Stimulated activated CD8-positive, alpha-beta memory T cell treated with anti-CD3 and anti-CD28 coated beads, Interleukin-7, amount 100 ng/mL, for 1 hour (primary cell): ENCODE results near the gene MBOAT1.

Source experiments
- DNase-seq, 2 donors: peaks; one replicate each; pipeline ENCODE4 v3.0.0-alpha.2; 2020; ENCODE audit warnings: low read depth in 2 of 2

MBOAT1 gene

DNA sequence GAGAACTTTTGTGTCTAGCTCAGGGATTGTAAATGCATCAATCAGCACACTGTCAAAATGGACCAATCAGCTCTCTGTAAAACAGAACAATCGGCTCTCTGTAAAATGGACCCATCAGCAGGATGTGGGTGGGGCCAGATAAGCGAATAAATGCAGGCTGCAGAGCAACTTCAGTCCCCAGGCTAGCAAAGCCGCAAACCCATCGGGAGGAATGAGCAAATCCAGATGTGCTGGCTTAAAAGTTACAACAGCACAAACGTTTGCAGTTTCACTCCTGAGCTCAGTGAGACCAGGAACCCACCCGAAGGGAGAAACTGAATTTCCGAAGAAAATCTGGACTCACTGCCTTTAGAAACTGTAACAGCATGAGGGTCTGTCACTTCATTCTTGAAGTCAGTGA is 21.9 kb upstream of the MBOAT1 start:
- DNase-seq, result no peak

DNA sequence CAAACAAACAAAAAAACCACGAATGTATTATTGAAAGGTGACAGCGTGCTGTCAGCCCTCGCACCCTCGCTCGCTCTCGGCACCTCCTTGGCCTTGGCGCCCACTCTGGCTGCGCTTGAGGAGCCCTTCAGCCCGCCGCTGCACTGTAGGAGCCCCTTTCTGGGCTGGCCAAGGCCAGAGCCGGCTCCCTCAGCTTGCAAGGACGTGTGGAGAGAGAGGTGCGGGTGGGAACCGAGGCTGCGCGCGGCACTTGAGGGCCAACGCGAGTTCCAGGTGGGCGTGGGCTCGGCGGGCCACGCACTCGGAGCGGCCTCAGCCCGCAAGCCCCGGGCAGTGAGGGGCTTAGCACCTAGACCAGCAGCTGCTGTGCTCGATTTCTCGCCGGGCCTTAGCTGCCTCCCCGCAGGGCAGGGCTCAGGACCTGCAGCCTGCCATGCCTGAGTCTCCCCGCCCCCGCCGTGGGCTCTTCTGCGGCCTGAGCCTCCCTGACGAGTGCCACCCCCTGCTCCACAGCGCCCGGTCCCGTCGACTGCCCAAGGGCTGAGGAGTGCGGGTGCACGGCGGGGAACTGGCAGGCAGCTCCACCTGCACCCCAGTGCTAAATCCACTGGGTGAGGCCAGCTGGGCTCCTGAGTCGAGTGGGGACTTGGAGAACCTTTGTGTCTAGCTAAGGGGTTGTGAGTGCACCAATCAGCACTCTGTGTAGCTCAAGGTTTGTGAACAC is 20.9 kb upstream of the MBOAT1 start:
- no peak for DNase-seq

DNA sequence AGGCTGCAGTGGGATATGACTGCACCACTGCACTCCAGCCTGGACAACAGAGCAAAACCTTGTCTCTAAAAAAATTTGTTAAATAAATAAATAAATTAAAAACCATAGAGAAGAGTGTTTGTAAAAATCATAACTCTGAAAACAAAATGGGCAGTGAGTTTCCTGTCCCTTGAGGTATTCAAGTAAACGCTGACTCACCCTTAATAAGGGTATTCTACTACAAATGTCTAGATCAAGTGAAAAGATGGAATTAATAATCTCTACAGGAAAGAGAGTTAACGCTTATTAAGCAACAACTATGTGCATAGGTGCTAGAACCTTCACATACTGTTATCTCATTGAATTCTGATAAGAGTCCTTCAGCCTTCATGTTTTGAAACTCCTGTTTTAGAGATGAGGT is 19.9 kb upstream of the MBOAT1 start:
- DNase-seq, result no peak

DNA sequence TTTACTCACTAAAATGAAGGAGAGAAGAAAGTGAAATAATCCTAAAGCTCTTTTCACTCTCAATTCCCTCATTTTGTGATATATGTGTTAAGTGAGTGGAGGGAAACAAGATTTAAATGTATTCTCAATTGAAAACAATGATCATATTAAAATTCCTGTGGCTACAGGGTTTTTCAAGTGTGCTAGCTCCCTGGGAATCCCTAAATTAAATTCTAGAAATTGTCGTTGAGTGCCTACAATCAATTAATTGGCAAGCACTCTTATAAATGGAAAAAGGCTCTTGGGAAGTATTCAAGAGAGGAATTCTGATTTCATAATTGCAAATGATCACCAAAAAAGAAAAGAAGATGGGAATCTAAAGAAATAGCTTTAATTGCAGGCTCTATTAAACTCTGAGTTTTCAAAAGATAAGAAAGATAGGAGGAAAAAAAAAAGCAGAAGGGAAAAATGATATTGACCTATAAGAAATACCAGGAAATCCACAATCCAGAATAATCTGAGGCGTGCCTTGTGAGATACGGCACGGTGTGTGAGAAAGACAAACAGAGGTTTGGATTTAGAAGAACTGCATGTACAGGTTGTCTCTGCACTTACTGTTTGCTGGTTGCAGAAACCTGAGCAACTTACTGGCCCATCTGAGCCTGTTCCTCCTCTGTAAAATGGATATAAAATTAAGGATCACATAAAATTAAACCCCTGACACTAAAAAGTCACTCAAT is 18.3 kb upstream of the MBOAT1 start:
- no peak for DNase-seq

DNA sequence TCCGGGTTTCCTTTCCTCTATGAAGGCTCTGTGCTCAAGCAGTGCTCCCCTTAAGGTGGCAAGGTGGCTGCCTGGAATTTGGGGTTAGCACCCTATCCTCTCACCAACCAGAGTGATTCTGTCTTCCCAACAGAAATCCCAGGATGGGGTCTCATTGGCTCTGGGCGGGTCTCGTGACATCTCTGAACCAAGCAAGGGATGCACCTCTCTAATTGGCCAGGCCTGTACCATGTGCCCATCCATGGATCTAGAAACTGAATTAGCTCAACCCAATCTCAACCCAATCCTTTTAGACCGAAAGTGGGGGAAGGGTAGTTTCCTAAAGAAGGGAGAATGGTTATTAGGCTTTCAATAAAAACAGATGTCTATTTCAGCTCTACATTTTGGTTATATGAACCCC is 17.6 kb upstream of the MBOAT1 start:
- no peak for DNase-seq

DNA sequence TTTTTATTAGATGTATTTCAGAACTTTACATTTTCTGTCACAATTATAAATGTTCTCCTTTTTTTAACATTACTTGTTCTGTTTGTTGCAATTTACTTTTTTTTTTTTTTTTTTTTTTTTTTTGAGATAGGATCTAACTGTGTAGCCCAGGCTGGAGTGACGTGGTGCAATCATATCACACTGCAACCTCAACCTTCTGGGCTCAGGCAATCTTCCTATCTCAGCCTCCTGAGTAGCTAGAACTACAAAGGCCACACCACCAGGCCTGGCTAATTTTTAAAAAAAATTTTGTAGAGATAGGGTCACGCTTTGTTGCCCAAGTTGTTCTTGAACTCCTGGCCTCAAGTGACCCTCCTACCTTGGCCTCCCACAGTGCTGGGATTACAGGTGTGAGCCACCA is 15.1 kb upstream of the MBOAT1 start:
- no peak for DNase-seq

DNA sequence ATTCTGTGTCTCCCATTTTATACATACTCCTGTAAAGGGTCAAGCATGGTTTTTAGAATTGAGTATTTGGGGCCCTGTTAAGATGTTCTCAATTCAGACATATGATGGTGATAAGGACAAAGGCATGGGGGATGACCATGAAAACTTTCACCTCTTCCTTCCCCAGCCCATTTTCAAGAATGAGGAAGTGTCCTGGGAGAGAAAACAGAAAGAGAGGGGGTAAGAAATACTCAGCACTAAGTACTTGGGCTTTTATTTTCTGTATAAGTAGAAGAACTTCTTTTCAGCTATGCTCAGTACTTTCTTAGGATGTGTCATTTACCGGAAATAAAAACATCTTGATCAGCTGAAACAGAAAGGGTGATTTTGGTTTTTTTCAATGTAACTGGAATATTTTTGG is 10.9 kb upstream of the MBOAT1 start:
- DNase-seq, result no peak

DNA sequence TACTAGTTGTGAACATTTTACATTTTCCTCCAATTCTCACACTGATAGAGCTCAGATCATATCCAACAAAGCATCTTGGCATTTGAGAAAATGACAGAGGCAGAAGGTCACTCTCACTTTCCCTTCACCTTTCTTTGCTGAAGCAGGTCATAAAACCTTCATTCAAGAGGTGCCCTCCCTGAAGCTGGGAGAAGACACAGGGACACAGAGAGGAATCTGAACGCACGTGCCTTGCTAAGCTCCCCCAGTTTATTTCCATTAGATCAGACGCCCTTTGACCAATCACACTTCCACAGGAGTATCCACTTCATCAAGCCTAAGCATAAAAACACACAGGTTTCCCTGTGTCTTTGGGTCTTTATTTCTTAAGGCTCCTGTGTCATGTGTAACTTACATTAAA is 9.2 kb upstream of the MBOAT1 start:
- no peak for DNase-seq

DNA sequence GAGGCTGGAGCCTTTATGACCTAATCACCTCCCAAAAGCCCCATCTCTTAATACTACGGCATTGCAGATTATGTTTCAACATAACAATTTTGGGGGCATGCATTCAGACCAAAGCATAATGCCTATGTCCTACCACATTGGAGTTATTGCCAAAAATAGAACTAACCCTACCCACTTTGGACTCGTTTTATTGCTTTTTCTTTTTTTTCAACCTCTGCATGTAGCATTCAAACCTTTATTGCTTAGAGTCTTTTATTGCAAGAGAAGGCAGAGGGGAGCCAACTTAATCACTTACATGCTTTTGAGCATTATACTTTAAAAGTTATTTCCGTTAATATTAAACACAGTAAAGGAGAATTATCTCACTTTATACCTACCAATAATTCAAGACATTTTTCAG is 8.1 kb upstream of the MBOAT1 start:
- DNase-seq, result no peak

DNA sequence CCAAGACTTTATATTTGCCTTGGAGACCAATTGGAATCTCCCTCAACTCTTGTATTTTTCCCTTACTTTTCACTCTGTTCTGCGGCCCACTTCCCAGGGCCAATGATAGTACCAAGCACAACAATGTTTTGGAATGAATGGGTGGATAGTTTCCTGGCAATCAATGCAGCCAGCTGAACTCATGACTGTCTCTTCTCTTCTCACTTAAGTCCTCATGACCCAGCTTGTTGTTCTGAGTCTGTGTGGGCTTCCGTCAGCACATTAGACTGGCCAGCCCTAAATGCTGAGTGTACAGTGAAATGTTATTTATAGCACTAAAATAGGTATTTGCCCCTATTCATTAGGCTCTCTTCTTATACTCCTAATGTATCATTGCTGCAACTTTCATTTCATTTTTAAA is 5.6 kb upstream of the MBOAT1 start:
- no peak for DNase-seq

DNA sequence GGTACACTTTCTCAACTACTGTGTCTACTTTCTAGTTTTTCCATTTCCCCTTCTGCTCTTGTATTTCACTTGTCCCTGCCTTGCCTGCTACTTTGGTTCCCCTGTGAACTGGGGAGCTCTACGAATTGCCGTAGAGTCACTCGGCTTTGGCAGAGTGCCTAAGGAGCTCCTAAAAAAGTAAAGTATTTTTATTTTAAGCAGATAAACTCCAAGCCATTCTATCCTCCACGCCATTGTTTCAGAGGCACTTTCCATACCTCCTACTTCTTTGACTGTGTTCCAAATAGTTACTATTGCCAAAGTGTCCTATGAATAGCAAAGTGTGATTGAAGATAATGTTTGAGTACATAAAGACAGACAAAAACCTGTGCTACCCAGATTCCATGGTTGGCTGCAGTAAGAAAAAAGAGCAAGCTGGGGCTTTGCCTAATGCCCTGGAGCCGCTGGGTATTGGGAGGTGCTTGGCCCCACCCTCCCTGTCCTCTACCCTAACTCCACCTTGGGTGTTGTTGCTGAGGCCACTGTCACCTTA is 5.1 kb upstream of the MBOAT1 start:
- no peak for DNase-seq

DNA sequence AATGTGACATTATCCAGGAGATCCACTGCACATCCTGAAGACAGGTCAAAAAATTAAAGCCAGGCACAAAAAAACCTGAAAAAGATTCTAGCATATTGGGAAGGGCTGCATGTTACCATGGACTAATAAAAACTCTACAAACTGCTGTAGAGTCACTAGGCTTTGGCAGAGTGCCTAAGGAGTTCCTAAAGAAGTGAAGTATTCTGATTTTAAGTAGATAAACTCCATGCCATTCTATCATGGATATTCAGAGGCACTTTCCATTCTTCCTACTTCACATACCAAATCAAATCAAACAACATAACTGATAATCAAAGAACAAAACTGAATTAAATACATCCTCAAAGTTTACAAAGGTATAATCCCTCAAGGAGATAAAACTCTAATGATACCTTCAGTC is 3.0 kb upstream of the MBOAT1 start:
- DNase-seq, result no peak

DNA sequence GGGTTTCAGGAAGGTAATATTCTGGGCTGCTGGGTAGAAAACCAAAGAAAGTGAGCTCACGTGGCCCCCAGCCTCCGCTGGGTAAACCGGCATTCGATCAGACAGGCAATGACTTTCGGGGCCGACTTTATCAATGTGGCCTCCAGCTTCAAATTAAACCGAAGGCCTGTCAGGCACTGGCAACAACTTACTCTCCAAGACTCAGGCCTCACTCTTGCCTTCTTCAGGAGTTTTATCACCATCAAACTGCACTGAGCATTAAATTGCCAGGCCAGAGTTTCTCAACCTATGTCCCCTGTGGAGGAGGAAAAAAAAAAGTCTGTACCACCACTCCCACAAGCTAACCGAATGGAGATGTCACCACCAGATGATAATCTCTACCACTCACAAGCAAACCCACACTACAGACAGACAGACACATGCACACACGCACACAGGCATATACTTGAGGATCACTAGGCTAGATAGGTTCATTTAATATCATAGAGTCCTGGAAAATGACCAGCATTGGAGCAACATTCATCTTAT is 1.1 kb upstream of the MBOAT1 start:
- no peak for DNase-seq

DNA sequence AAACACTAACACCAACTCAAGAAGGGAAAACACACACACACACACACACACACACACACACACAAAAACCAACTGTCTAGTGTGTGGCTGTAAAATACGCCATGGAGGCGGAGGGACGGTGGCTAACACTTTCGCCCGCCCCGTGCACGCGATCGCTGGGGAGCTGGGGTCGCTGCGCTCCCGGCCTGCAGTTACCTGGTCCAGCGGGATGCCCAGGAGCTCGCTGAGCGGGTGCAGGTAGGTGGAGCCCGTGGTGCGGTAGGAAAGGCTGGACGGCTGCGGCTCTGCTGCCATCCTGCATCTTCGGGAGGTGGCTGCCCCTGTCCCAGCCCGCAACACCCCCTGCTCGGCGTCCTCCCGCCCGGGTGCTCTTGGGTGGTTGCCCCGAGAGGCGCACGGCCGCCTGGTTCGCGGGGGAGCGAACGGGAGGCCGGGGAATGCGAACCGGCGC is 303 bp downstream of the MBOAT1 start:
- DNase-seq, result no peak

DNA sequence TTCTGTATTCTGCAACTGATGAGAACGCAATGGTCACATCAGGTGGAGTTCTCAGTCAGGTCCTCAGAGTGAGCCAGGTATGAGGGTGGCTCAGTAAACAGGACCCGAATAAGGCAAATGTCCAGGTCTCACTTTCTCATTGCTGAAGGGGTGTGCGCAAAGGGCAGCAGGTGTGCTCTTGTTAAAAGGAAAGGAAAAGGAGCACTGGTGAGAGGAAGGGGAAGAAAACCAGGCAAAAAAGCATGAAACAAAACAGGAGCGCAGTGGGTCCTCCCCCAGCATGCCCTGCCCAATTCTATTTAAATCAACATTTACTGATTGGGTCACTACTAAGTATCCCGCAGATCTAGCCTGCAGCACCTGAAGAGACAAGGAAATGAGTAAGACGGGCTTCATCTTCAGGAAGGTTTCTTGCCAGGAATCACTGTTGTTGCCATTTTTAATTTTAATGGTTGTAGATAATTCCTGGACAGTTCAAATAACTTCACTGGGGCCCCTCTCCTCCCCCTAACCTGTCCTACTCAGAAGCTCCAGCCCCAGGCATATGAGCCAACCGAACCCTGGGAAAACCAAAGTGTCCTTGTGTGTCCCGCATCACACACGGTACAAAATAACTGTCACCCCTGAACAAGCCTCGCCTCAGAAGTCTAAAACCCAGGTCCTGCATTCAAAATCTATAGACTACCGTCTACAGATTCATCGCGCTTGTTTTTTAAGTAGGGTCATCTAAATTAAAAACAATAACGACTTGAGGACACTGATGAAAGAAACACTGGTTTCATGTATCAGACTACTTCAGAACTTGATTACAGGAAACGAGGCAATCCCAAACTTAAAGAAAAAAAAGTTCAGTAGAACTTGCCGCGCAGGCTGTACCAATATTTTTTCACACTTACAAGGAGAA is 980 bp downstream of the MBOAT1 start:
- no peak for DNase-seq

DNA sequence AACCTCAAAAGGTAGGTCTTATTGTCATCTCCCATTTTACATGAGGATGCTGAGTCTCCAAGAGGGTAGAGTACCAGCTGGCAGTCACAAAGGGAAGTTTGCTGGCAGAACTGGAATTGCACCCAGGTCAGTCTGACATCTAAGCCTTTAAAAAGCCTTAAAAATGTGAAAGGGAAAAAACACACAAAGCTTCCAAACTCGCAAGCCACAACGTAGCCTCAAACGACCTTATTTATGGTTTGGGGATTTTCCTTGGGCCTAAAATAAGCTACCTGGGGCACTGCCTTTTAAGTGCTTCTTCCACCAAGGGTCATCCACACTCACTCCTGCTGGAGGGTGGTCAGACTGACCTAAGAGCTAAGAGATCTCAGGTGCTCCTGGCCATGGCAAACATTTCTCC is 2.1 kb downstream of the MBOAT1 start:
- DNase-seq, result no peak

DNA sequence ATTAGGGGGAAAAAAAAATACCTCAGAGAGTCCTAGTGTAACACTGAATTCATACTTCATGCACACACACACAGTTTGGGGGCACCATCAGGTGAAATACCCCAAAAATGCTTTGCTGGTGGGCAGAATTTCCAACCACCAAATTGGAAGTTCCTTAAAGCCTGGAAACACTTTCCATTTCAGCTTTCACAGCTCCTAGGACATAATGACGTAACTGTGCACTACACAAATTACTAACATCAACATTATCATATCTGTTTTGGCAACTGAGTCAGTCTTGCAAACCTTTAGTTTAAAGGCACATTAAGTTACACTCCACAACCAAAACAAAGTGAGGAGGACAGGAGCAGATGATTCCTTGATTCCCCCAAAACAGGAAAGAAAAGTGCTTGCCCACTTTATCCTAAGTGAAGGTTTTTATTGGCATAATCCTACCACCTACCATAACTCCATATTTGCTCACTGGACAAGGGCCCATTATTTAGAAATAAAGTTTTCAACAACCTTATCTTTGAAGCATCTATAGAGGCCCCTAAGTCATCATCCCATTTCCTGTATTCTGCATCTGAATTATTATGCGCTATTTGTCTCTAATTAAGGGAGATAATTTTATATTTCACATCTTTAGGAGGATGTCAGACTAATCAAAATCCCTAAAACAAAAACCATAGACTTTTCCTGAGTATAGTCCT is 3.4 kb downstream of the MBOAT1 start:
- DNase-seq, result no peak

DNA sequence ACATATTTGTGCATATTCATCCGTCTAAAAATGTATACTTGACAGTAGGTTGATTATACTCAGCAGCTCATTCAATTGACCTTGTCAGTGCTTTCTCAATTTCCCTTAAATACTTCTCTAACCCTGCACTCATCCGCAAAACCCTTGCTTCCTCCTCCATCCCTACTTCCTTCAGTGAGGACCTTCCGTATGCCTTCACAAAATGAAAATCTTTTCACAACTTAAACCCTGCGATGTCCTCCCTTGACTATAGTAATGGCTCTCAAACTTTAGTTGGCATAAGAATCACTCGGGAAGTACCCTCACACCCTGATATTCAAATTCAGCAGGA is 5.2 kb downstream of the MBOAT1 start:
- no peak for DNase-seq

DNA sequence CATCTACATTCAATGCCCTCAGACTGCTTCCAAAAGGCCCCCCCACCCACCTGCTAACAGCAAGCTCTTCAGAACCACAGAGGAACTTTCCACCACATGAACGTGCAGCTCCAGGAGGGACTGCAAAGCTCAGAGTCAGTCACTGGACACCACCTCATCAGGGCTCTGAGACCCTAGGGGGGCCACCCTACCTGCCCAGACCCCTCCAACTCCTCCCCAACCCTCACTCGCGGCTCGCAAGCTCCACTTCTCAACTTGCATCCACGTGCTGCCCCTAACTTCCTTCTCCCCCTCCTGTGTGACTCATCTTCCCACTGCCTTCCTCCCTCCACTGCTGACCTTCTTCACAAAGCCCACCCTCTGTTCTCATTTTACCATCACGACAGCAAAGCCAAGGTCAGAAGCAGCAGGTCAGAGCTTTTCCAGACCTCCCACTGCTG is 6.5 kb downstream of the MBOAT1 start:
- DNase-seq, result no peak

DNA sequence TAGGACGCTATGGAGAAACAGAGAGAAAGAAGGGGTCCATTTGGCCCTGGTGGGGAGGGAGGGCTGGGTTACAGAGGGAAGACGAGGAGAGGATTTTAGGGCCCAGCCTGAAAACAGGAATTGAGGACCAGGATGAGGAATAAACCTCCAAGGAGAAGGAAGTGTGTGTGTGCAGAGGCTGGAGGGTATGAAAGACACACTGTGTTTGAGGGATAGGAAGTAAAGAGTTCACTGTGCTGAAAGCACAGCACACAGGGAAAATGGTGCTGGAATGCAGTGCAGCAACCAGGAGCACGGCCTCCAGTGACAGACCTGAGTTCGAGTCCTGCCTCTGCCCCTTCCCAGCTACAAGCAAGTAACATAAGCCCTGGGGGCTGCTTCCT is 7.8 kb downstream of the MBOAT1 start:
- DNase-seq, result no peak
